ENCODE data around the gene PRSS22.

PRSS22 gene

GRCh38 chr16:2827831-2828520, 30.0 kb downstream of the PRSS22 start:
- DNase-seq, result no peak

GRCh38 chr16:2827374-2827791, 30.6 kb downstream of the PRSS22 start:
- DNase-seq, result no peak

GRCh38 chr16:2826591-2827373, 31.2 kb downstream of the PRSS22 start:
- DNase-seq, result no peak

GRCh38 chr16:2825906-2826305, 32.1 kb downstream of the PRSS22 start:
- no peak for DNase-seq

GRCh38 chr16:2825049-2825742, 32.8 kb downstream of the PRSS22 start:
- no peak for DNase-seq

- DNase-seq, result no peak
These were observed 33.3 kb downstream of the PRSS22 start for GRCh38 chr16:2824626-2825025.

- no peak for DNase-seq
These were observed 35.5 kb downstream of the PRSS22 start for GRCh38 chr16:2822496-2822895.

- DNase-seq, result no peak
These were observed 35.8 kb downstream of the PRSS22 start for GRCh38 chr16:2822158-2822495.

- DNase-seq, result no peak
These were observed 36.3 kb downstream of the PRSS22 start for GRCh38 chr16:2821487-2822157.

GRCh38 chr16:2820836-2821486, 37.0 kb downstream of the PRSS22 start:
- no peak for DNase-seq

- DNase-seq, result no peak
These were observed 37.8 kb downstream of the PRSS22 start for GRCh38 chr16:2819939-2820835.

- no peak for DNase-seq
These were observed 38.6 kb downstream of the PRSS22 start for GRCh38 chr16:2819179-2819938.

GRCh38 chr16:2818272-2818876, 39.6 kb downstream of the PRSS22 start:
- no peak for DNase-seq

- DNase-seq, result no peak
These were observed 40.4 kb downstream of the PRSS22 start for GRCh38 chr16:2817340-2818271.

GRCh38 chr16:2816751-2817339, 41.1 kb downstream of the PRSS22 start, which contains the start of gene PRSS21:
TSS of gene PRSS21 (plus strand) at chr16:2817237. CDS start at chr16:2817269, 32 bp downstream.
- peak; percentile 15 to 40 for DNase-seq

- DNase-seq, result no peak
These were observed 42.6 kb downstream of the PRSS22 start for GRCh38 chr16:2815299-2815771.

- DNase-seq, result no peak
These were observed 43.2 kb downstream of the PRSS22 start for GRCh38 chr16:2814551-2815298.

GRCh38 chr16:2813771-2814221, 44.2 kb downstream of the PRSS22 start:
- no peak for DNase-seq
